ENCODE data around the gene ST6GALNAC6. TPM values are rescaled to one million over a fixed set of nuclear protein-coding genes. Genes with fewer than 3 reads are reported as not detected.
"Not testable (repeated sequence)": the region's sequence is repeated elsewhere in the genome, so short reads cannot be mapped to it uniquely, and the experiment has no call there.

Gene ST6GALNAC6
- total RNA-seq, 2 donors from 2014 or later, result 46.4 to 95.1 TPM

DNA sequence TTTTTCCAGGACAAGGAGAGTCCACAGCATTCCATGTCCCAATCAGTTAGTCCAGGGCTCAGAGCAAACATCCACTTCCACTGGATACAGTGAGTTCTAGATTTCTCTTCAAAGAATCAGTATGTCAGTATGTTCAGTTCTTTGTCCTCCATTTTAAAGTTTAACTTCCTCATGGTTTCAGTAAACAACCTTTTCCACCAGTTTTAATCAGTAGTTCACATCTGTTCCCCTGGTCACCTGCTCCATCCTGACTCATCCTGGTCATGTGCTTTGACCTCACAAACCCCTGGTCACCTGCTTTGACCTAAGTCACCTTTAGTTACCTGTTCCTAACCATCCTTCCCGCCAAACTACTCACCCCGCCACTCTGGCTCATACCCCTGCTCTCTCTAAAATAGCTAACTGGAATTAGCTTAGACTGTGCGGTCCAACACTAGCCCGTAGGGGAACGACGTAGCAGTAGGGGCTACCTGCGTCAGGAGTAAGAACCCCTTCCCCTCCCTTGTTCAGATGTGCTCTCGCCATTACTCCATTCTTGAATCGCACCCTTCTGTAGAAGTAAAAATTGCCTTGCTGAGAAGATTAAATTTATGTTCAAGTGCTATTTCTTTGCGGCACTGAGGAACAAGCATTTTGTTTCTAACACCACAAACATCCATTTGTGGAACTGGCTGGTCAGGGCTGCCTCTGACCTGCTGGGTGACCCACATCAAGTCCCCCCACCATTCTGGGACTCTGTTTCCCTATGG, 50.5 kb downstream of the ST6GALNAC6 start:
- 96% methylated on average over 9 of the region's 10 CpGs for WGBS
- H3K4me3 ChIP-seq, result no peak overlapping the region
- no peaks in the 10 kb centered on the region for H3K36me3 ChIP-seq
- no peaks in the 10 kb centered on the region for H3K4me1 ChIP-seq (replicated peaks)
- no peak for DNase-seq (ENCODE audit: low spot score)
- TF ChIP-seq POLR2A (IDR thresholded peaks at IDR 0.05), result no peak
- no peak for TF ChIP-seq CTCF (IDR thresholded peaks at IDR 0.05)
- no peak for TF ChIP-seq POLR2AphosphoS5 (IDR thresholded peaks at IDR 0.05)
- H3K27ac ChIP-seq, result no peak overlapping the region
- no peaks in the 10 kb centered on the region for H3K9me3 ChIP-seq
- no peaks in the 10 kb centered on the region for H3K27me3 ChIP-seq (replicated peaks; ENCODE audit: insufficient read depth)
- intact Hi-C loops (cut with DNase I), result no loop called here

GRCh38 chr9:127847833-127848755, 51.3 kb downstream of the ST6GALNAC6 start:
- no peak for DNase-seq (ENCODE audit: low spot score)
- no peaks in the 10 kb centered on the region for H3K9me3 ChIP-seq
- H3K4me1 ChIP-seq (replicated peaks), result no peaks in the 10 kb centered on the region
- H3K27ac ChIP-seq, result no peak overlapping the region
- intact Hi-C loops (cut with DNase I), result no loop called here
- WGBS, result 84% methylated on average over 12 of the region's 12 CpGs
- TF ChIP-seq POLR2AphosphoS5 (IDR thresholded peaks at IDR 0.05) (no peak), POLR2A (IDR thresholded peaks at IDR 0.05) (no peak), CTCF (IDR thresholded peaks at IDR 0.05) (no peak)
- no peak overlapping the region for H3K4me3 ChIP-seq
- H3K36me3 ChIP-seq, result no peaks in the 10 kb centered on the region
- no peaks in the 10 kb centered on the region for H3K27me3 ChIP-seq (replicated peaks; ENCODE audit: insufficient read depth)

DNA sequence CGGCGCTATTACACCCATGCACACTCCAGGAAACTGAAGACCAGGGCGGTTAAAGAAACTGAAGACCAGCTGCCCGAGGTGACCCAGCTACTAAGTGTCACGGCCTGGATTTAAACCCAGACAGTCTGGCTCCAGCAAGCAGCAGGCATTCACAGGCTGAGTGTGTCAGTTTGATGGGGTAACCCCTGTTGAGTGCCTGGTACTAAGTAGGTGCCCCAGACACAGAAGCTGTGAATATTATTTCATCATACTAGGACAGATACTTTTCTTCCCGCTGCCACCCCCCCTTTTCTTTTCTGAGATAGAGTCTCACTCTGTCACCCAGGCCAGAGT, 52.3 kb downstream of the ST6GALNAC6 start:
- H3K27ac ChIP-seq, result peak overlapping the region in 1 of 2 donors; percentile 44
- H3K4me1 ChIP-seq (replicated peaks), result no peaks in the 10 kb centered on the region
- H3K36me3 ChIP-seq, result no peaks in the 10 kb centered on the region
- H3K9me3 ChIP-seq, result no peaks in the 10 kb centered on the region
- no peak overlapping the region for H3K4me3 ChIP-seq
- TF ChIP-seq POLR2A (IDR thresholded peaks at IDR 0.05) (no peak), POLR2AphosphoS5 (IDR thresholded peaks at IDR 0.05) (no peak), CTCF (IDR thresholded peaks at IDR 0.05) (no peak)
- no peak for DNase-seq (ENCODE audit: low spot score)
- 69% methylated on average over 6 of the region's 6 CpGs for WGBS
- intact Hi-C loops (cut with DNase I), result no loop called here
- H3K27me3 ChIP-seq (replicated peaks; ENCODE audit: insufficient read depth), result no peaks in the 10 kb centered on the region

DNA sequence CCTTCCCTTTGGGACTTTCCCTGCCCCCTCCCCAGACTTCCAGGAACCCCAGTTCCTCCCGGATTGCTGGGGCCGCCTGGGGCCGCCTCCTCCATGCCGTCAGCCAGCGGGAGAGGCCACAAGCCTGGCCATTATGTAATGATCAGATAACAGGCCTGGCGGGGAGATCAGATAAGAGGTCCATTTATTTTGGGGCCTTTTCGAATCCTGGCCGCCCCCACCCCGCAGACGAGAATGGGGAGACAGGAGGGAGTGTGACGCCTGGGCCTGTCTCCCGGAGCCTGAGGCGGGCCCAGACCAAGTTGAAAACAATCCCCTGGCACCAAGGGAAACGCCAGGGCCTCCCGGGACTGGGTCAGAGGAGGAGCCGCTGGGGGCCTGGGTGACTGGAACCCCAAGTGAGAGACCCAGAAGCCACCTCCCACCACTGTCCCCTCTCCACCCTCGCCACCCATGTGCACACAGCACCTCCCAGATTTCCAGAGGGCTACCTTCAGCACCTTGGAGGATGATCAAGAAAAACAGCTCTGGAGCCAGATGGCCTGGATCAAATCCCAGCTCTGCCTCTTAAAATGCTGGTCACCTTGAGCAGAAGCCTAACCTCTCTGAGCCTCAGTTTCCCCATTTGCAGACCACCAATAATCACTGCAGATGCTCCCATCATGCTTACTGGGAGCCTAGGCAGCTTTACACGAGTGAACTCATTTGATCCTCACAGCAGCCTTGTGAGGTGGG, 52.8 kb downstream of the ST6GALNAC6 start:
- Histone ChIP-seq H3K4me3 (no peak overlapping the region), H3K9me3 (no peaks in the 10 kb centered on the region)
- WGBS, result 13% methylated on average over 18 of the region's 18 CpGs

DNA sequence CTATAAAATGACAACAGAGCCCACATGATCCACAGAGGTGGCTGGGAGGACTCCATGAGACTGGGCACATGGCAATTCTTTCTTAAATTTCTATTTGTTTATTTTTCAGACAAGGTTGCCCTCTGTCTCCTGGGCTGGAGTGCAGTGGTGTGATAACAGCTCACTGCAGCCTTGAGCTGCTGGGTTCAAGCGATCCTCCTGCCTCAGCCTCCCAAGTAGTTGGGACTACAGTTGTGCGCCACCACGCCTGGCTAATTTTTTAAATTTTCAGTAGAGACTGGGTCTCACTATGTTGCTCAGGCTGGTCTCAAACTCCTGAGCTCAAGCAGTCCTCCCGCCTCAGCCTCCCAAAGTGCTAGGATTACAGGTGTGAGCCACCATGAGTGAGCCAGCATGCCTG, 53.8 kb downstream of the ST6GALNAC6 start:
- DNase-seq (ENCODE audit: low spot score); intact Hi-C loops (cut with DNase I); H3K36me3 ChIP-seq; H3K4me3 ChIP-seq; H3K4me1 ChIP-seq (replicated peaks); H3K9me3 ChIP-seq; H3K27me3 ChIP-seq (replicated peaks; ENCODE audit: insufficient read depth): not testable (repeated sequence)
- WGBS, result 97% methylated on average over 4 of the region's 4 CpGs
- H3K27ac ChIP-seq, result peak overlapping the region in 1 of 2 donors; percentile 51

More for the DNA sequence above, 52.8 kb downstream of the ST6GALNAC6 start:
- no peaks in the 10 kb centered on the region for H3K27me3 ChIP-seq (replicated peaks; ENCODE audit: insufficient read depth)
- TF ChIP-seq POLR2AphosphoS5 (IDR thresholded peaks at IDR 0.05), result no peak
- TF ChIP-seq POLR2A (IDR thresholded peaks at IDR 0.05), result no peak
- TF ChIP-seq CTCF (IDR thresholded peaks at IDR 0.05), result no peak
- DNase-seq (ENCODE audit: low spot score), result no peak
- H3K4me1 ChIP-seq (replicated peaks), result no peaks in the 10 kb centered on the region
- H3K27ac ChIP-seq, result peak overlapping the region; percentile 44 to 51
- no peaks in the 10 kb centered on the region for H3K36me3 ChIP-seq
- intact Hi-C loops (cut with DNase I), result no loop called here
